SK-N-SH treated with all-trans-retinoic acid at 6 μM for 48 hours (cell line): ENCODE results near the gene SMCO4.

Source experiments
- ARNTL ChIP-seq: fragments of 450-650 bp; formaldehyde crosslinking; IDR thresholded peaks from 2 replicates; pipeline ENCODE4 v1.5.0; 2020; ENCODE audit warnings: low read depth, mild to moderate bottlenecking, moderate library complexity, borderline replicate concordance
- CREB5 ChIP-seq: fragments of 250-450 bp; sonication (Bioruptor Pico); IDR thresholded peaks from 2 replicates; pipeline ENCODE4 v1.5.1; 2020; ENCODE audit warnings: low read depth, mild to moderate bottlenecking, moderate library complexity
- CSDC2 ChIP-seq: fragments of 250-450 bp; sonication (Bioruptor Pico); IDR thresholded peaks from 2 replicates; pipeline ENCODE4 v1.5.0; 2020; ENCODE audit warnings: mild to moderate bottlenecking, moderate library complexity
- CSRNP3 ChIP-seq: fragments of 250-450 bp; sonication (Bioruptor Pico); IDR thresholded peaks from 2 replicates; pipeline ENCODE4 v1.5.1; 2021; ENCODE audit warnings: mild to moderate bottlenecking, moderate library complexity
- ISL1 ChIP-seq: fragments of 250-450 bp; sonication (Bioruptor Pico); IDR thresholded peaks from 2 replicates; pipeline ENCODE4 v2.1.2; 2022; ENCODE audit warnings: mild to moderate bottlenecking, moderate library complexity
- OSR1 ChIP-seq: fragments of 250-450 bp; sonication (Bioruptor Pico); IDR thresholded peaks from 2 replicates; pipeline ENCODE4 v1.8.0; 2022; ENCODE audit warnings: moderate library complexity, mild to moderate bottlenecking, inconsistent platforms
- PATZ1 ChIP-seq: fragments of 250-450 bp; sonication (Bioruptor Pico); IDR thresholded peaks from 2 replicates; pipeline ENCODE4 v1.8.0; 2020; ENCODE audit warnings: mild to moderate bottlenecking, moderate library complexity, borderline replicate concordance
- POU6F1 ChIP-seq: fragments of 250-450 bp; sonication (Bioruptor Pico); IDR thresholded peaks from 2 replicates; pipeline ENCODE4 v1.8.0; 2021; ENCODE audit warnings: low read depth, mild to moderate bottlenecking, moderate library complexity, borderline replicate concordance
- RARB ChIP-seq: fragments of 250-450 bp; sonication (Bioruptor Pico); IDR thresholded peaks from 2 replicates; pipeline ENCODE4 v1.8.0; 2021; ENCODE audit warnings: mild to moderate bottlenecking, moderate library complexity
- SNAI2 ChIP-seq: fragments of 250-450 bp; sonication (Bioruptor Pico); IDR thresholded peaks from 2 replicates; pipeline ENCODE4 v1.5.0; 2020; ENCODE audit warnings: mild to moderate bottlenecking, moderate library complexity
- TSHZ2 ChIP-seq: fragments of 250-450 bp; sonication (Bioruptor Pico); IDR thresholded peaks from 2 replicates; pipeline ENCODE4 v1.5.0; 2020; ENCODE audit warnings: mild to moderate bottlenecking, moderate library complexity
- ZFP3 ChIP-seq: fragments of 250-450 bp; sonication (Bioruptor Pico); IDR thresholded peaks from 2 replicates; pipeline ENCODE4 v1.5.0; 2020; ENCODE audit warnings: mild to moderate bottlenecking, moderate library complexity
- ZFP30 ChIP-seq: fragments of 450-650 bp; formaldehyde crosslinking; IDR thresholded peaks from 2 replicates; pipeline ENCODE4 v1.5.0; 2022; ENCODE audit warnings: mild to moderate bottlenecking, moderate library complexity
- ZNF8 ChIP-seq: fragments of 450-650 bp; formaldehyde crosslinking; IDR thresholded peaks from 2 replicates; pipeline ENCODE4 v1.5.0; 2020; ENCODE audit warnings: mild to moderate bottlenecking, moderate library complexity

- TF ChIP-seq ZFP3 (CRISPR knock-in tag) (no peak), POU6F1 (no peak), TSHZ2 (CRISPR knock-in tag) (no peak), CSDC2 (CRISPR knock-in tag) (no peak), OSR1 (no peak), SNAI2 (CRISPR knock-in tag) (no peak), ARNTL (no peak), PATZ1 (no peak), ZFP30 (CRISPR knock-in tag) (no peak), CSRNP3 (CRISPR knock-in tag) (no peak), ZNF8 (no peak), CREB5 (no peak), RARB (no peak), ISL1 (no peak)
These were observed 4.6 kb upstream of the SMCO4 start for GRCh38 chr11:93547773-93548172.
